ENCODE measurements around the gene KRT1.

- no peak for TF ChIP-seq EP300 (IDR thresholded peaks at IDR 0.05)
- TF ChIP-seq CTCF (IDR thresholded peaks at IDR 0.05), result no peak
Measured at GRCh38 chr12:52703878-52704277, 23.7 kb upstream of the KRT1 start.
